H1 (cell line): ENCODE measurements around the gene RORB. TPM values are rescaled to one million over a fixed set of nuclear protein-coding genes. Genes with fewer than 3 reads are reported as not detected.

Experiments
- CEBPB ChIP-seq: IDR thresholded peaks from 2 replicates; pipeline ENCODE4 v1.6.1; 2012; ENCODE audit warnings: low read depth, low read length
- CREB1 ChIP-seq: IDR thresholded peaks from 2 replicates; pipeline ENCODE4 v1.6.1; 2012; ENCODE audit warnings: inconsistent platforms
- RAD21 ChIP-seq, 2 experiments: IDR thresholded peaks in 1 of 2; conservative IDR thresholded peaks in 1 of 2; 2 replicates each; pipeline ENCODE4 v1.6.1; 2011; ENCODE audit warnings: low read depth in 2 of 2, low read length in 2 of 2, improper control_type of control experiment in 1 of 2, inconsistent platforms in 1 of 2, mild to moderate bottlenecking in 1 of 2, moderate library complexity in 1 of 2
- RFX5 ChIP-seq: IDR thresholded peaks from 2 replicates; pipeline ENCODE4 v1.6.1; 2011; ENCODE audit warnings: low read depth, low read length, improper control_type of control experiment, borderline replicate concordance
- SIX5 ChIP-seq: IDR thresholded peaks from 2 replicates; pipeline ENCODE4 v1.6.1; 2011; ENCODE audit warnings: mild to moderate bottlenecking, low read depth, low read length
- SP2 ChIP-seq: IDR thresholded peaks from 2 replicates; pipeline ENCODE4 v1.6.1; 2012; ENCODE audit warnings: mild to moderate bottlenecking, low read length, inconsistent platforms
- SP4 ChIP-seq: IDR thresholded peaks from 2 replicates; pipeline ENCODE4 v1.6.1; 2012; ENCODE audit warnings: low read length, inconsistent platforms
- TCF12 ChIP-seq: IDR thresholded peaks from 2 replicates; pipeline ENCODE4 v1.6.1; 2011; ENCODE audit warnings: low read depth, mild to moderate bottlenecking, low read length
- polyA plus RNA-seq, 7 experiments: library from polyadenylated mRNA; depleted of rRNA in 3 of 7; stranded (reverse) in 5 of 7; unstranded in 2 of 7; fragments of >200 nt in 5 of 7; fragments of 200-250 nt in 2 of 7; gene quantifications; 1 replicate in 5 of 7; 2 replicates in 1 of 7; 4 replicates in 1 of 7; pipeline versions ENCODE4 v1.2.1 to v1.2.3, GENCODE V29; 2011 to 2013; ENCODE audit warnings: missing spikeins in 2 of 7, mixed read lengths in 2 of 7
- total RNA-seq: library from RNA; stranded (reverse); fragmentation: NEBNext Ultra II Directional; extraction: Animal tissue kit (Norgen Biotek cat#: 25700); gene quantifications from 2 replicates; pipeline ENCODE4 v1.2.1, GENCODE V29; 2021

The RORB gene
- total and polyA plus RNA-seq, 2 of the 8 experiments (the other 6 are each of a cell fraction or from before 2014, with no cell fraction given) = 2.3 to 7.1 TPM

DNA sequence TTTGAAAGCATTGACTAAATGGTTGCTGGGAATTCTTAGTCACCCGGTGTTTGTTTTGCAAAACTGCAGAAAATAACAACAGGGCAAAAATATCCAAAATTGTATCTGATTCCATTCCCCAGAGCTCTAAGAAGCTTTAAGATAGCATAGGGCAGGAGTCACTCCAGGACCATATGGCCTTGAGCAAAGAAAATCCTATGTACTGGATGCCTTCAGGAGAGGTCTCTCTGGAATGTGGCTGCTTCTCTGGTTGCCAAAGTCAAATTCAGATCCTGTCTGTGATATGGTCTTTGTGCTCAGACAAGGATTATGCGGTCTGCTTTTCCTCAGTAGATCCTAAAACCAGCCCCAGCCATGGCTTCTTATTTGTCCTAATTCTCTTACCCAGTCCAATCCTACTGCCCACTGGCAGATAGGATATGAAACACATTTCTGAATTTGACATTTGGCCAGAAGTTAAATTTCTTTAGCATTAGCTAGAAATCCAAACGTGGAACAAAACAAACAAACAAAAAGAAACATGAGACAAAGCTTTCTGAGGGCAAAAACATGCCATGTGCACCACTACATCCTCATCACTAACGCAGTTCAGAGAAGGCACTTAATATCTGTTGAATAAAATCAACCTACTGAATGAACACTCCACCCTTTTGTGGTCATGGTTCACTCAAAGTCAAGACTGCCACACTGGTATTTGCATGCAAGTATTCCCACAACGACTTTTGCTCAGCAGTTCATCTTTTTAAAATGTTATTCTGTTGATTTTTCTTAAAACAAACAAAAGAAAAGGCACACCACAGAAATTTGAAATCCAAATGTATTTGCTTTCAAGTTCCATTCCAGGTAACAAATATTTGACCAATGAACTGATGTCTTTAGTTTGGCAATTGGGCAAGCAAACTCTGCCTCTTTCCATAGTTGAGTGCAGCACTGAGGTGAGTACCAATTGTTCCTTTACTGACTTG is 224.8 kb downstream of the RORB start (continued):
- TF ChIP-seq SP2 = no peak
- no peak for TF ChIP-seq CREB1
- no peak for TF ChIP-seq SP4
- TF ChIP-seq TCF12 = no peak
- TF ChIP-seq SIX5 = no peak
- no peak for TF ChIP-seq RFX5
- TF ChIP-seq CEBPB = no peak
- no peak for TF ChIP-seq RAD21 (IDR thresholded peaks at IDR 0.05 in 1 of 2, conservative IDR thresholded peaks at IDR 0.05 in 1 of 2; ENCODE audit: low read depth in 2 of 2, low read length in 2 of 2)
